GM12865 (cell line): Measurements from ENCODE around the gene PCDHA11.

Experiments
- DNase-seq: peaks from one replicate; pipeline ENCODE4 v3.0.0; 2010; ENCODE audit warnings: low read depth
- H3K4me3 ChIP-seq: 2 replicates; pipeline ENCODE4 v1.5.1; 2011; ENCODE audit warnings: mild to moderate bottlenecking, low read depth, low read length, control low read depth
- TF ChIP-seq, protein P1 (sequence below): IDR thresholded peaks from 2 replicates; pipeline ENCODE4 v1.5.1; 2011; ENCODE audit warnings: low read length, control low read depth, low read depth, inconsistent platforms; ENCODE audit not compliant: insufficient read depth; ENCODE audit errors: missing control alignments

The PCDHA11 gene

DNA sequence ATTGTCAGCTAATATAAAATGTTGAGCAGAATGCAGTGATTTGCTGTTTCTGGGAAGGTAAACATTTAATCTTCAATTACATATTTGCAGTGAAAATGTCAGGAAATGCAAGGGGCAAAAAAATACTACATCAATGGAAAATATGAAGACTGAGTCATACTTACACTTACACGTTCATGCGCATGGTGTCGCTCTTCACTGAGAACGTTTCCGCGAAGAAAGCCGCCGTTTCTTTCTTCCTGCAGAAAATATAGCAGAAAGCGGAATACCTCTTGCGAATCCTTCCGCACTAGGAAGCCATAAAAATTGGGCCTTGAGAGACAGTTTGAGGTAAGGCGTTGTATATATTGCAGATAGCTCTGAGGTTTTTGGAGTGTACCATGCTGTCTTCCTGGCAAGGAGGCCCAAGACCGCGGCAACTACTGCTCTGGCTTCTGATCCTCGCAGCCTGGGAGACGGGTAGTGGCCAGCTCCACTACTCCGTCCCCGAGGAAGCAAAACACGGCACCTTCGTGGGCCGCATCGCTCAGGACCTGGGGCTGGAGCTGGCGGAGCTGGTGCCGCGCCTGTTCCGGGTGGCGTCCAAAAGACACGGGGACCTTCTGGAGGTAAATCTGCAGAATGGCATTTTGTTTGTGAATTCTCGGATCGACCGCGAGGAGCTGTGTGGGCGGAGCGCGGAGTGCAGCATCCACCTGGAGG is 13.3 kb downstream of the PCDHA11 start, which contains the start of gene PCDHA13:
PCDHA13 (plus strand) TSS at position 236 of the 702 bp plus-strand sequence; CDS start at position 381, 145 bp downstream.
- DNase-seq: no peak
- H3K4me3 ChIP-seq: no peak within 1 kb of the TSS
- TF ChIP-seq, protein P1, sequence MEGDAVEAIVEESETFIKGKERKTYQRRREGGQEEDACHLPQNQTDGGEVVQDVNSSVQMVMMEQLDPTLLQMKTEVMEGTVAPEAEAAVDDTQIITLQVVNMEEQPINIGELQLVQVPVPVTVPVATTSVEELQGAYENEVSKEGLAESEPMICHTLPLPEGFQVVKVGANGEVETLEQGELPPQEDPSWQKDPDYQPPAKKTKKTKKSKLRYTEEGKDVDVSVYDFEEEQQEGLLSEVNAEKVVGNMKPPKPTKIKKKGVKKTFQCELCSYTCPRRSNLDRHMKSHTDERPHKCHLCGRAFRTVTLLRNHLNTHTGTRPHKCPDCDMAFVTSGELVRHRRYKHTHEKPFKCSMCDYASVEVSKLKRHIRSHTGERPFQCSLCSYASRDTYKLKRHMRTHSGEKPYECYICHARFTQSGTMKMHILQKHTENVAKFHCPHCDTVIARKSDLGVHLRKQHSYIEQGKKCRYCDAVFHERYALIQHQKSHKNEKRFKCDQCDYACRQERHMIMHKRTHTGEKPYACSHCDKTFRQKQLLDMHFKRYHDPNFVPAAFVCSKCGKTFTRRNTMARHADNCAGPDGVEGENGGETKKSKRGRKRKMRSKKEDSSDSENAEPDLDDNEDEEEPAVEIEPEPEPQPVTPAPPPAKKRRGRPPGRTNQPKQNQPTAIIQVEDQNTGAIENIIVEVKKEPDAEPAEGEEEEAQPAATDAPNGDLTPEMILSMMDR: no peak

DNA sequence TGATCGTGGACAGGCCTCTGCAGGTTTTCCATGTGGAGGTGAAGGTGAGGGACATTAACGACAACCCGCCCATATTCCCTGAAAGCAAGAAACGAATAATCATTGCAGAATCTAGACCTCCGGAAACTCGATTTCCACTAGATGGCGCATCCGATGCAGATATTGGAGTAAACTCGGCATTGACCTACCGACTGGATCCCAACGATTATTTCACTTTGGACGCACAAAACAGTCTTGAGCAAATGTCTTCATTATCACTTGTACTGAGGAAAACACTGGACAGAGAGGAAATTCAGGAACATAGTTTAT is 13.8 kb downstream of the PCDHA11 start:
- no peak overlapping the region for H3K4me3 ChIP-seq
- DNase-seq: no peak
- TF ChIP-seq, protein P1: no peak

DNA sequence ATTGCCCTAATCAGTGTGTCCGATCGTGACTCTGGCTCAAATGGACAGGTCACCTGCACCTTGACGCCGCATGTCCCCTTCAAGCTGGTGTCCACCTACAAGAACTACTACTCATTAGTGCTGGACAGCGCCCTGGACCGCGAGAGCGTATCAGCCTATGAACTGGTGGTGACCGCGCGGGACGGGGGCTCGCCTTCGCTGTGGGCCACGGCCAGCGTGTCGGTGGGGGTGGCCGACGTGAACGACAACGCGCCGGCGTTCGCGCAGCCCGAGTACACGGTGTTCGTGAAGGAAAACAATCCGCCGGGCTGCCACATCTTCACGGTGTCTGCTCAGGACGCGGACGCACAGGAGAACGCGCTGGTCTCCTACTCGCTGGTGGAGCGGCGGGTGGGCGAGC is 14.6 kb downstream of the PCDHA11 start:
- TF ChIP-seq, protein P1: no peak
- no peak for DNase-seq

DNA sequence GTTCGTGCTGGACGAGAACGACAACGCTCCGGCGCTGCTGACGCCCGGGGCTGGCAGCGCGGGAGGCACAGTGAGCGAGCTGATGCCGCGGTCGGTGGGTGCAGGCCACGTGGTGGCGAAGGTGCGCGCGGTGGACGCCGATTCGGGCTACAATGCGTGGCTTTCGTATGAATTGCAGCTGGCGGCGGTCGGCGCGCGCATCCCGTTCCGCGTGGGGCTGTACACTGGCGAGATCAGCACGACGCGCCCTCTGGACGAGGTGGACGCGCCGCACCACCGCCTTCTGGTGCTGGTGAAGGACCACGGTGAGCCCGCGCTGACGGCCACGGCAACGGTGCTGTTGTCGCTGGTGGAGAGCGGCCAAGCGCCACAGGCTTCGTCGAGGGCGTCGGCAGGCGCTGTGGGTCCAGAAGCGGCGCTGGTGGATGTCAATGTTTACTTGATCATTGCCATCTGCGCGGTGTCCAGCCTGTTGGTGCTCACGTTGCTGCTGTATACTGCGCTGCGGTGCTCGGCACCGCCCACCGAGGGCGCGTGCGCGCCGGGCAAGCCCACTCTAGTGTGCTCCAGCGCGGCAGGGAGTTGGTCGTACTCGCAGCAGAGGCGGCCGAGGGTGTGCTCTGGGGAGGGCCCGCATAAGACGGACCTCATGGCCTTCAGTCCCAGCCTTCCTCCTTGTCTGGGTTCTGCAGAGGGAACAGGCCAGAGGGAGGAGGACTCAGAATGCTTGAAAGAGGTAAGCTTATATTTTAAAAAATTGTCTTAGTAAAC is 15.4 kb downstream of the PCDHA11 start:
- DNase-seq: no peak
- TF ChIP-seq, protein P1: no peak
- H3K4me3 ChIP-seq: no peak overlapping the region

More for the DNA sequence above, 14.6 kb downstream of the PCDHA11 start:
- no peak overlapping the region for H3K4me3 ChIP-seq

DNA sequence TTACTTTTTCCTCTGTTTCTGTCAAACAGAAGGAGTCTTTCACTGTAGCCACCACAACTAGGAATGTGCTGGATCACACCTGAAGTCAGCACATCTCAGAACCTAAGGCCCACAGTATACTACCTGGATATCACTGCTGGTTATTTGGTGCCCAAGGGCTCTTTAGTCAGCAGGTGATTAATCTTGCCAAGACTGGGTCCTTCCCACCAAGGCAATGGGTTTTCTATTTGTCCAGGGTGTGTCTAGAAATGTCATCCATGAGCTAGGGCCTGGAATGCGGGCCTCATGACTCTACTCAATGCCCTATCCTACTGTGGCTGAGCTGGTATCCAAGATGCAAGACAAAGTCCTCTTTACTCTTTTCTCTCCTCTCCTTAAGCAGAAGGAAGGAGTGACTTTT is 47.6 kb downstream of the PCDHA11 start:
- no peak overlapping the region for H3K4me3 ChIP-seq
- DNase-seq: no peak
- TF ChIP-seq, protein P1: no peak
